K562 (cell line): ENCODE data around the gene NRSN2. TPM values are rescaled to one million over a fixed set of nuclear protein-coding genes. Genes with fewer than 3 reads are reported as not detected.

Source experiments
- ARID2 ChIP-seq: fragments of 450-650 bp; IDR thresholded peaks from 2 replicates; pipeline ENCODE4 v1.6.1; 2017; ENCODE audit warnings: antibody characterized with exemption, mild to moderate bottlenecking
- BRD9 ChIP-seq: fragments of 450-650 bp; IDR thresholded peaks from 2 replicates; pipeline ENCODE4 v1.6.1; 2018; ENCODE audit warnings: low read depth; ENCODE audit not compliant: partially characterized antibody
- GABPB1 ChIP-seq: sonication (generic); formaldehyde crosslinking; IDR thresholded peaks from 2 replicates; pipeline ENCODE4 v1.8.0; 2022; ENCODE audit warnings: mild to moderate bottlenecking, missing genetic modification reagents
- HMG20B ChIP-seq: fragments of 250-450 bp; sonication (Bioruptor Pico); IDR thresholded peaks from 2 replicates; pipeline ENCODE4 v1.5.0; 2021; ENCODE audit warnings: mild to moderate bottlenecking
- HNRNPH1 ChIP-seq: fragments of 200-400 bp; formaldehyde crosslinking; optimal IDR thresholded peaks from 2 replicates; pipeline ENCODE3; 2017; ENCODE audit warnings: low read depth, mild to moderate bottlenecking, low read length, moderate library complexity
- IRF1 ChIP-seq: sonication (generic); formaldehyde crosslinking; IDR thresholded peaks from 2 replicates; pipeline ENCODE4 v1.8.0; 2022; ENCODE audit warnings: missing genetic modification reagents, mild to moderate bottlenecking, borderline replicate concordance
- JUN ChIP-seq, 2 experiments: sonication (generic) in 1 of 2; formaldehyde crosslinking in 1 of 2; IDR thresholded peaks; 2 replicates each; pipeline versions ENCODE4 v1.6.1 to v1.8.0; 2012 to 2022; ENCODE audit warnings: borderline replicate concordance in 2 of 2, mild to moderate bottlenecking in 2 of 2, improper control_type of control experiment in 1 of 2, low read depth in 1 of 2, low read length in 1 of 2, missing genetic modification reagents in 1 of 2
- PHF20 ChIP-seq: fragments of 450-650 bp; IDR thresholded peaks from 2 replicates; pipeline ENCODE4 v1.6.1; 2018; ENCODE audit not compliant: partially characterized antibody
- PTBP1 ChIP-seq: fragments of 200-400 bp; formaldehyde crosslinking; IDR thresholded peaks from 2 replicates; pipeline ENCODE4 v1.6.1; 2017; ENCODE audit warnings: low read depth, low read length
- RFX5 ChIP-seq: IDR thresholded peaks from 2 replicates; pipeline ENCODE4 v1.6.1; 2011; ENCODE audit warnings: low read depth, mild to moderate bottlenecking, improper control_type of control experiment, low read length
- TCF7L2 ChIP-seq: fragments of 150-350 bp; IDR thresholded peaks from 2 replicates; pipeline ENCODE4 v1.6.1; 2016; ENCODE audit warnings: low read depth, mild to moderate bottlenecking, low read length, moderate library complexity
- XRCC3 ChIP-seq: fragments of 450-650 bp; IDR thresholded peaks from 2 replicates; pipeline ENCODE4 v1.6.1; 2017; ENCODE audit warnings: mild to moderate bottlenecking, moderate library complexity
- ZNF197 ChIP-seq: fragments of 200-800 bp; sonication (Bioruptor generic); IDR thresholded peaks from 2 replicates; pipeline ENCODE4 v1.6.1; 2016; ENCODE audit warnings: low read depth, missing genetic modification characterization, missing compliant biosample characterization
- ZNF282 ChIP-seq: sonication (generic); formaldehyde crosslinking; IDR thresholded peaks from 2 replicates; pipeline ENCODE4 v1.8.1; 2023; ENCODE audit warnings: missing genetic modification reagents
- ZNF436 ChIP-seq: fragments of 250-450, 450-650 bp; sonication (Bioruptor Pico); formaldehyde crosslinking; IDR thresholded peaks from 2 replicates; pipeline ENCODE4 v1.7.0; 2020; ENCODE audit warnings: mild to moderate bottlenecking
- ZNF444 ChIP-seq: fragments of 250-450 bp; sonication (Bioruptor Pico); IDR thresholded peaks from 2 replicates; pipeline ENCODE4 v1.4.0; 2020; ENCODE audit warnings: mild to moderate bottlenecking, moderate library complexity
- ZNF79 ChIP-seq: fragments of 250-450 bp; sonication (Bioruptor Pico); IDR thresholded peaks from 2 replicates; pipeline ENCODE4 v1.4.0; 2020; ENCODE audit warnings: low read depth, mild to moderate bottlenecking, moderate library complexity
- polyA plus RNA-seq, 8 experiments: library from polyadenylated mRNA; depleted of rRNA in 4 of 8; stranded (reverse) in 5 of 8; unstranded in 3 of 8; fragments of >200 nt; fragmentation: Nextera tagmentation in 2 of 8; fragmentation: Illumina TruSeq in 1 of 8; extraction: Ambion mirVana in 2 of 8; extraction: Trizol in 1 of 8; gene quantifications; 2 replicates each; pipeline versions ENCODE4 v1.2.1 to v1.2.3, GENCODE V29; 2011 to 2014; ENCODE audit warnings: inconsistent platforms in 1 of 8, missing spikeins in 1 of 8
- total RNA-seq, 7 experiments: library from RNA; depleted of rRNA in 6 of 7; stranded (reverse); fragments of >200 nt in 6 of 7; fragmentation: Illumina TruSeq in 2 of 7; extraction: Trizol in 2 of 7; gene quantifications; 2 replicates each; pipeline versions ENCODE4 v1.2.1 to v1.2.3, GENCODE V29; 2011 to 2021; ENCODE audit warnings: low replicate concordance in 1 of 7
- TF ChIP-seq, protein P1 (sequence below): IDR thresholded peaks from 2 replicates; pipeline ENCODE4 v1.6.1; 2011; ENCODE audit warnings: borderline replicate concordance, low read depth, mild to moderate bottlenecking, moderate library complexity, low read length; ENCODE audit not compliant: insufficient read depth, poor library complexity, severe bottlenecking
- TF ChIP-seq, protein P2 (sequence below): sonication (generic); formaldehyde crosslinking; IDR thresholded peaks from 2 replicates; pipeline ENCODE4 v1.8.0; 2023; ENCODE audit warnings: mild to moderate bottlenecking, missing genetic modification reagents

NRSN2 gene
- total and polyA plus RNA-seq, 9 of the 15 experiments (the other 6 are each of a cell fraction or from before 2014, with no cell fraction given): 7.5 to 29.7 (median 11.1) TPM

DNA sequence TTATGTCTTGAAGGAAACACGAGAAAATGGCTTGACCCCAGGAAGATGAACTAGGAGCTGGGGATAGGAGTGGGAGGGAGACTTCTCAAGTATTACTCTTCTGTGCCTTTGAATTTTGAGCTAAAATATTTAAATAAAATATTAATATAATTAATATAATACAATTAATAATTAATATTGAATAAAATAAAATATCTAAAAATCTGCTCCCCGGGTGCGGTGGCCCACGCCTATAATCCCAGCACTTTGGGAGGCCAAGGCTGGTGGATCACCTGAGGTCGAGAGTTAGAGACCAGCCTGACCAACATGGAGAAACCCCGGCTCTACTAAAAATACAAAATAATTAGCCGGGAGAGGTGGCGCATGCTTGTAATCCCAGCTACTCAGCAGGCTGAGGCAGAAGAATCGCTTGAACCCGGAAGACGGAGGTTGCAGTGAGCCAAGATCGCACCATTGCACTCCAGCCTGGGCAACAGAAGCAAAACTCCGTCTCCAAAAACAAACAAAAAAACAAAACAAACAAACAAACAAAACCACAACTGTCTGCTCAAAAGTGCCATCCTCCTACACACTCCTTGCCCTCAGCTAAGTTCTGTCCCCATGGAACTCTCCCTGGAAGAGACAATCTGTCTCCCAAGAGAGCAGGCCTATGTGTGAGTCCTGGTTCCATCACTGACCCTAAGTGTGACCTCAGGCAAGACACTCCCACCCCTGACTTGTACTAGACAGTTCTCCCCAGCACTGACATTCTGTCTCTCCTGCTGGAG, 20.0 kb downstream of the NRSN2 start (continued):
- TF ChIP-seq ZNF197 (CRISPR knock-in tag) (no peak), IRF1 (CRISPR knock-in tag) (no peak), TCF7L2 (no peak), GABPB1 (CRISPR knock-in tag) (no peak), ZNF436 (CRISPR knock-in tag) (no peak), ZNF444 (CRISPR knock-in tag) (no peak), RFX5 (no peak), ZNF282 (CRISPR knock-in tag) (no peak), JUN (IDR thresholded peaks at IDR 0.05; ENCODE audit: borderline replicate concordance, low read depth, low read length) (no peak), JUN (CRISPR knock-in tag; IDR thresholded peaks at IDR 0.05; ENCODE audit: borderline replicate concordance) (no peak), BRD9 (peak; percentile 53), HMG20B (CRISPR knock-in tag) (no peak), ARID2 (no peak), HNRNPH1 (no peak), ZNF79 (CRISPR knock-in tag) (no peak), PTBP1 (no peak), XRCC3 (no peak), PHF20 (no peak)
- TF ChIP-seq, protein P1, sequence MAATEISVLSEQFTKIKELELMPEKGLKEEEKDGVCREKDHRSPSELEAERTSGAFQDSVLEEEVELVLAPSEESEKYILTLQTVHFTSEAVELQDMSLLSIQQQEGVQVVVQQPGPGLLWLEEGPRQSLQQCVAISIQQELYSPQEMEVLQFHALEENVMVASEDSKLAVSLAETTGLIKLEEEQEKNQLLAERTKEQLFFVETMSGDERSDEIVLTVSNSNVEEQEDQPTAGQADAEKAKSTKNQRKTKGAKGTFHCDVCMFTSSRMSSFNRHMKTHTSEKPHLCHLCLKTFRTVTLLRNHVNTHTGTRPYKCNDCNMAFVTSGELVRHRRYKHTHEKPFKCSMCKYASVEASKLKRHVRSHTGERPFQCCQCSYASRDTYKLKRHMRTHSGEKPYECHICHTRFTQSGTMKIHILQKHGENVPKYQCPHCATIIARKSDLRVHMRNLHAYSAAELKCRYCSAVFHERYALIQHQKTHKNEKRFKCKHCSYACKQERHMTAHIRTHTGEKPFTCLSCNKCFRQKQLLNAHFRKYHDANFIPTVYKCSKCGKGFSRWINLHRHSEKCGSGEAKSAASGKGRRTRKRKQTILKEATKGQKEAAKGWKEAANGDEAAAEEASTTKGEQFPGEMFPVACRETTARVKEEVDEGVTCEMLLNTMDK: no peak
- TF ChIP-seq, protein P2, sequence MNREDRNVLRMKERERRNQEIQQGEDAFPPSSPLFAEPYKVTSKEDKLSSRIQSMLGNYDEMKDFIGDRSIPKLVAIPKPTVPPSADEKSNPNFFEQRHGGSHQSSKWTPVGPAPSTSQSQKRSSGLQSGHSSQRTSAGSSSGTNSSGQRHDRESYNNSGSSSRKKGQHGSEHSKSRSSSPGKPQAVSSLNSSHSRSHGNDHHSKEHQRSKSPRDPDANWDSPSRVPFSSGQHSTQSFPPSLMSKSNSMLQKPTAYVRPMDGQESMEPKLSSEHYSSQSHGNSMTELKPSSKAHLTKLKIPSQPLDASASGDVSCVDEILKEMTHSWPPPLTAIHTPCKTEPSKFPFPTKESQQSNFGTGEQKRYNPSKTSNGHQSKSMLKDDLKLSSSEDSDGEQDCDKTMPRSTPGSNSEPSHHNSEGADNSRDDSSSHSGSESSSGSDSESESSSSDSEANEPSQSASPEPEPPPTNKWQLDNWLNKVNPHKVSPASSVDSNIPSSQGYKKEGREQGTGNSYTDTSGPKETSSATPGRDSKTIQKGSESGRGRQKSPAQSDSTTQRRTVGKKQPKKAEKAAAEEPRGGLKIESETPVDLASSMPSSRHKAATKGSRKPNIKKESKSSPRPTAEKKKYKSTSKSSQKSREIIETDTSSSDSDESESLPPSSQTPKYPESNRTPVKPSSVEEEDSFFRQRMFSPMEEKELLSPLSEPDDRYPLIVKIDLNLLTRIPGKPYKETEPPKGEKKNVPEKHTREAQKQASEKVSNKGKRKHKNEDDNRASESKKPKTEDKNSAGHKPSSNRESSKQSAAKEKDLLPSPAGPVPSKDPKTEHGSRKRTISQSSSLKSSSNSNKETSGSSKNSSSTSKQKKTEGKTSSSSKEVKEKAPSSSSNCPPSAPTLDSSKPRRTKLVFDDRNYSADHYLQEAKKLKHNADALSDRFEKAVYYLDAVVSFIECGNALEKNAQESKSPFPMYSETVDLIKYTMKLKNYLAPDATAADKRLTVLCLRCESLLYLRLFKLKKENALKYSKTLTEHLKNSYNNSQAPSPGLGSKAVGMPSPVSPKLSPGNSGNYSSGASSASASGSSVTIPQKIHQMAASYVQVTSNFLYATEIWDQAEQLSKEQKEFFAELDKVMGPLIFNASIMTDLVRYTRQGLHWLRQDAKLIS: no peak
